ENCODE data around the gene GAB4. TPM values are rescaled to one million over a fixed set of nuclear protein-coding genes. Genes with fewer than 3 reads are reported as not detected.

Gene GAB4
- total and polyA plus RNA-seq, 10 of the 15 experiments (the other 5 are each of a cell fraction or from before 2014, with no cell fraction given) = not detected

DNA sequence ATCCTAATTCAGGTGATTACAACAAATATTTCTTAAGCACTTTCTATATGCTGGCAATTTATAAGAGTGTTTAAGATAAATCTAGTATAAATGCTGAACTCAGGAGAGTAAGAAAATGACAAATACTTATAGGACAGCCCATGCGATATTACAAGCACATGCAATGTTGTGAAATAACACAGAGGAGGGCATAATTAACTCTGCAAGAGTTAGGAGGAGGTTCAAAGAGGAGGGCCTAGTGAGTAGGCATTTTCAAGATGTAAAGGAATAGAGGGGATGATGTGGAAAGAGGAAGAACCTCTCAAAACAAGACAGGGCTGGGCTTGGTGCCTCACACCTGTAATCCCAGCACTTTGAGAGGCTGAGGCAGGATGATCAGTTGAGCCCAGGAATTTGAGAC lies 39.6 kb upstream of the GAB4 start:
- WGBS (ENCODE audit: insufficient coverage, insufficient replicate concordance, low lambda C conversion rate, missing lambda C conversion rate) = 100% methylated on average over 1 of the region's 1 CpG
- RAD21 ChIA-PET (ENCODE audit: unreplicated experiment) = no interaction called here
- in situ Hi-C loops (cut with MboI) = no loop called here
- Histone ChIP-seq H3K27me3 (replicated peaks in 1 of 2; ENCODE audit: control insufficient read depth in 2 of 2, insufficient read depth in 2 of 2, low read length in 1 of 2) (no peaks in the 10 kb centered on the region), H3K27ac (ENCODE audit: control insufficient read depth, insufficient read depth) (no peak overlapping the region), H3K4me3 (no peak overlapping the region), H2AFZ (ENCODE audit: control insufficient read depth, low read depth, low read length) (no peak overlapping the region), H3K79me2 (ENCODE audit: control insufficient read depth, insufficient read depth, low read length) (no peaks in the 10 kb centered on the region; the same call in none of the 2 replicates), H3K9ac (ENCODE audit: control insufficient read depth, insufficient read depth, low read length) (no peak overlapping the region), H3K4me2 (ENCODE audit: control insufficient read depth, insufficient read depth) (no peak overlapping the region), H3K36me3 (ENCODE audit: control insufficient read depth in 2 of 2, insufficient read depth in 2 of 2, low read length in 1 of 2) (peaks cover 10 to 13% of the 10 kb centered on the region in 2 experiments), H3K9me3 (replicated peaks; ENCODE audit: control insufficient read depth, insufficient read depth, low read length) (no peaks in the 10 kb centered on the region), H4K20me1 (ENCODE audit: control insufficient read depth, insufficient read depth) (no peaks in the 10 kb centered on the region), H3K4me1 (ENCODE audit: control insufficient read depth, insufficient read depth, low read length) (0 out of 2 replicates have a peak, but pooled peaks cover 3% of the 10 kb centered on the region)
- BruUV-seq (replicated peaks) = no TSS peak
- POLR2A ChIA-PET = no interaction called here
- intact Hi-C loops (cut with micrococcal nuclease; ENCODE audit: unreplicated experiment) = no loop called here
- DNase-seq (ENCODE audit: low read depth, low spot score) (no peak), ATAC-seq (no peak), FAIRE-seq (no peak)
- CTCF ChIA-PET = interaction anchor here (1.7 kb wide), 1 partner anchor 11 kb away, joined by 4 read pairs; no protein-coding TSS in a partner anchor
- SMC1A ChIA-PET (ENCODE audit: uncharacterized antibody, unreplicated experiment) = no interaction called here
- no peak for TF ChIP-seq NFYB (IDR thresholded peaks at IDR 0.05; ENCODE audit: insufficient read depth, low read depth, low read length)
- TF ChIP-seq, protein P1, sequence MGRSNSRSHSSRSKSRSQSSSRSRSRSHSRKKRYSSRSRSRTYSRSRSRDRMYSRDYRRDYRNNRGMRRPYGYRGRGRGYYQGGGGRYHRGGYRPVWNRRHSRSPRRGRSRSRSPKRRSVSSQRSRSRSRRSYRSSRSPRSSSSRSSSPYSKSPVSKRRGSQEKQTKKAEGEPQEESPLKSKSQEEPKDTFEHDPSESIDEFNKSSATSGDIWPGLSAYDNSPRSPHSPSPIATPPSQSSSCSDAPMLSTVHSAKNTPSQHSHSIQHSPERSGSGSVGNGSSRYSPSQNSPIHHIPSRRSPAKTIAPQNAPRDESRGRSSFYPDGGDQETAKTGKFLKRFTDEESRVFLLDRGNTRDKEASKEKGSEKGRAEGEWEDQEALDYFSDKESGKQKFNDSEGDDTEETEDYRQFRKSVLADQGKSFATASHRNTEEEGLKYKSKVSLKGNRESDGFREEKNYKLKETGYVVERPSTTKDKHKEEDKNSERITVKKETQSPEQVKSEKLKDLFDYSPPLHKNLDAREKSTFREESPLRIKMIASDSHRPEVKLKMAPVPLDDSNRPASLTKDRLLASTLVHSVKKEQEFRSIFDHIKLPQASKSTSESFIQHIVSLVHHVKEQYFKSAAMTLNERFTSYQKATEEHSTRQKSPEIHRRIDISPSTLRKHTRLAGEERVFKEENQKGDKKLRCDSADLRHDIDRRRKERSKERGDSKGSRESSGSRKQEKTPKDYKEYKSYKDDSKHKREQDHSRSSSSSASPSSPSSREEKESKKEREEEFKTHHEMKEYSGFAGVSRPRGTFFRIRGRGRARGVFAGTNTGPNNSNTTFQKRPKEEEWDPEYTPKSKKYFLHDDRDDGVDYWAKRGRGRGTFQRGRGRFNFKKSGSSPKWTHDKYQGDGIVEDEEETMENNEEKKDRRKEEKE (IDR thresholded peaks at IDR 0.05) = no peak
- TF ChIP-seq, protein P2, sequence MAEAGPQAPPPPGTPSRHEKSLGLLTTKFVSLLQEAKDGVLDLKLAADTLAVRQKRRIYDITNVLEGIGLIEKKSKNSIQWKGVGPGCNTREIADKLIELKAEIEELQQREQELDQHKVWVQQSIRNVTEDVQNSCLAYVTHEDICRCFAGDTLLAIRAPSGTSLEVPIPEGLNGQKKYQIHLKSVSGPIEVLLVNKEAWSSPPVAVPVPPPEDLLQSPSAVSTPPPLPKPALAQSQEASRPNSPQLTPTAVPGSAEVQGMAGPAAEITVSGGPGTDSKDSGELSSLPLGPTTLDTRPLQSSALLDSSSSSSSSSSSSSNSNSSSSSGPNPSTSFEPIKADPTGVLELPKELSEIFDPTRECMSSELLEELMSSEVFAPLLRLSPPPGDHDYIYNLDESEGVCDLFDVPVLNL (IDR thresholded peaks at IDR 0.05; ENCODE audit: low read depth, low read length) = no peak
- TF ChIP-seq GATAD2B (conservative IDR thresholded peaks at IDR 0.05; ENCODE audit: low read depth) = no peak
- TF ChIP-seq, protein P3, sequence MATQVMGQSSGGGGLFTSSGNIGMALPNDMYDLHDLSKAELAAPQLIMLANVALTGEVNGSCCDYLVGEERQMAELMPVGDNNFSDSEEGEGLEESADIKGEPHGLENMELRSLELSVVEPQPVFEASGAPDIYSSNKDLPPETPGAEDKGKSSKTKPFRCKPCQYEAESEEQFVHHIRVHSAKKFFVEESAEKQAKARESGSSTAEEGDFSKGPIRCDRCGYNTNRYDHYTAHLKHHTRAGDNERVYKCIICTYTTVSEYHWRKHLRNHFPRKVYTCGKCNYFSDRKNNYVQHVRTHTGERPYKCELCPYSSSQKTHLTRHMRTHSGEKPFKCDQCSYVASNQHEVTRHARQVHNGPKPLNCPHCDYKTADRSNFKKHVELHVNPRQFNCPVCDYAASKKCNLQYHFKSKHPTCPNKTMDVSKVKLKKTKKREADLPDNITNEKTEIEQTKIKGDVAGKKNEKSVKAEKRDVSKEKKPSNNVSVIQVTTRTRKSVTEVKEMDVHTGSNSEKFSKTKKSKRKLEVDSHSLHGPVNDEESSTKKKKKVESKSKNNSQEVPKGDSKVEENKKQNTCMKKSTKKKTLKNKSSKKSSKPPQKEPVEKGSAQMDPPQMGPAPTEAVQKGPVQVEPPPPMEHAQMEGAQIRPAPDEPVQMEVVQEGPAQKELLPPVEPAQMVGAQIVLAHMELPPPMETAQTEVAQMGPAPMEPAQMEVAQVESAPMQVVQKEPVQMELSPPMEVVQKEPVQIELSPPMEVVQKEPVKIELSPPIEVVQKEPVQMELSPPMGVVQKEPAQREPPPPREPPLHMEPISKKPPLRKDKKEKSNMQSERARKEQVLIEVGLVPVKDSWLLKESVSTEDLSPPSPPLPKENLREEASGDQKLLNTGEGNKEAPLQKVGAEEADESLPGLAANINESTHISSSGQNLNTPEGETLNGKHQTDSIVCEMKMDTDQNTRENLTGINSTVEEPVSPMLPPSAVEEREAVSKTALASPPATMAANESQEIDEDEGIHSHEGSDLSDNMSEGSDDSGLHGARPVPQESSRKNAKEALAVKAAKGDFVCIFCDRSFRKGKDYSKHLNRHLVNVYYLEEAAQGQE (IDR thresholded peaks at IDR 0.05; ENCODE audit: low read depth, low read length) = no peak
- no peak for TF ChIP-seq KDM1A (IDR thresholded peaks at IDR 0.05; ENCODE audit: borderline replicate concordance)
- no peak for TF ChIP-seq MXI1 (IDR thresholded peaks at IDR 0.05; ENCODE audit: low read depth, low read length)
- no peak for TF ChIP-seq IRF4 (IDR thresholded peaks at IDR 0.05; ENCODE audit: low read depth, low read length)
- TF ChIP-seq MTA3 (IDR thresholded peaks at IDR 0.05; ENCODE audit: borderline replicate concordance, low read length) = no peak
- no peak for TF ChIP-seq CBX5 (IDR thresholded peaks at IDR 0.05; ENCODE audit: low read depth)
- no peak for TF ChIP-seq SMC3 (IDR thresholded peaks at IDR 0.05; ENCODE audit: borderline replicate concordance, low read length)
- TF ChIP-seq, protein P4, sequence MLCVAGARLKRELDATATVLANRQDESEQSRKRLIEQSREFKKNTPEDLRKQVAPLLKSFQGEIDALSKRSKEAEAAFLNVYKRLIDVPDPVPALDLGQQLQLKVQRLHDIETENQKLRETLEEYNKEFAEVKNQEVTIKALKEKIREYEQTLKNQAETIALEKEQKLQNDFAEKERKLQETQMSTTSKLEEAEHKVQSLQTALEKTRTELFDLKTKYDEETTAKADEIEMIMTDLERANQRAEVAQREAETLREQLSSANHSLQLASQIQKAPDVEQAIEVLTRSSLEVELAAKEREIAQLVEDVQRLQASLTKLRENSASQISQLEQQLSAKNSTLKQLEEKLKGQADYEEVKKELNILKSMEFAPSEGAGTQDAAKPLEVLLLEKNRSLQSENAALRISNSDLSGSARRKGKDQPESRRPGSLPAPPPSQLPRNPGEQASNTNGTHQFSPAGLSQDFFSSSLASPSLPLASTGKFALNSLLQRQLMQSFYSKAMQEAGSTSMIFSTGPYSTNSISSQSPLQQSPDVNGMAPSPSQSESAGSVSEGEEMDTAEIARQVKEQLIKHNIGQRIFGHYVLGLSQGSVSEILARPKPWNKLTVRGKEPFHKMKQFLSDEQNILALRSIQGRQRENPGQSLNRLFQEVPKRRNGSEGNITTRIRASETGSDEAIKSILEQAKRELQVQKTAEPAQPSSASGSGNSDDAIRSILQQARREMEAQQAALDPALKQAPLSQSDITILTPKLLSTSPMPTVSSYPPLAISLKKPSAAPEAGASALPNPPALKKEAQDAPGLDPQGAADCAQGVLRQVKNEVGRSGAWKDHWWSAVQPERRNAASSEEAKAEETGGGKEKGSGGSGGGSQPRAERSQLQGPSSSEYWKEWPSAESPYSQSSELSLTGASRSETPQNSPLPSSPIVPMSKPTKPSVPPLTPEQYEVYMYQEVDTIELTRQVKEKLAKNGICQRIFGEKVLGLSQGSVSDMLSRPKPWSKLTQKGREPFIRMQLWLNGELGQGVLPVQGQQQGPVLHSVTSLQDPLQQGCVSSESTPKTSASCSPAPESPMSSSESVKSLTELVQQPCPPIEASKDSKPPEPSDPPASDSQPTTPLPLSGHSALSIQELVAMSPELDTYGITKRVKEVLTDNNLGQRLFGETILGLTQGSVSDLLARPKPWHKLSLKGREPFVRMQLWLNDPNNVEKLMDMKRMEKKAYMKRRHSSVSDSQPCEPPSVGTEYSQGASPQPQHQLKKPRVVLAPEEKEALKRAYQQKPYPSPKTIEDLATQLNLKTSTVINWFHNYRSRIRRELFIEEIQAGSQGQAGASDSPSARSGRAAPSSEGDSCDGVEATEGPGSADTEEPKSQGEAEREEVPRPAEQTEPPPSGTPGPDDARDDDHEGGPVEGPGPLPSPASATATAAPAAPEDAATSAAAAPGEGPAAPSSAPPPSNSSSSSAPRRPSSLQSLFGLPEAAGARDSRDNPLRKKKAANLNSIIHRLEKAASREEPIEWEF (IDR thresholded peaks at IDR 0.05; ENCODE audit: insufficient replicate concordance, low read depth, low read length) = no peak
